ENCODE data around the gene ZCCHC2. TPM values are rescaled to one million over a fixed set of nuclear protein-coding genes. Genes with fewer than 3 reads are reported as not detected.

Gene ZCCHC2
- total RNA-seq, 4 donors from 2014 or later, result 17.6 to 36.6 (median 22.4) TPM

DNA sequence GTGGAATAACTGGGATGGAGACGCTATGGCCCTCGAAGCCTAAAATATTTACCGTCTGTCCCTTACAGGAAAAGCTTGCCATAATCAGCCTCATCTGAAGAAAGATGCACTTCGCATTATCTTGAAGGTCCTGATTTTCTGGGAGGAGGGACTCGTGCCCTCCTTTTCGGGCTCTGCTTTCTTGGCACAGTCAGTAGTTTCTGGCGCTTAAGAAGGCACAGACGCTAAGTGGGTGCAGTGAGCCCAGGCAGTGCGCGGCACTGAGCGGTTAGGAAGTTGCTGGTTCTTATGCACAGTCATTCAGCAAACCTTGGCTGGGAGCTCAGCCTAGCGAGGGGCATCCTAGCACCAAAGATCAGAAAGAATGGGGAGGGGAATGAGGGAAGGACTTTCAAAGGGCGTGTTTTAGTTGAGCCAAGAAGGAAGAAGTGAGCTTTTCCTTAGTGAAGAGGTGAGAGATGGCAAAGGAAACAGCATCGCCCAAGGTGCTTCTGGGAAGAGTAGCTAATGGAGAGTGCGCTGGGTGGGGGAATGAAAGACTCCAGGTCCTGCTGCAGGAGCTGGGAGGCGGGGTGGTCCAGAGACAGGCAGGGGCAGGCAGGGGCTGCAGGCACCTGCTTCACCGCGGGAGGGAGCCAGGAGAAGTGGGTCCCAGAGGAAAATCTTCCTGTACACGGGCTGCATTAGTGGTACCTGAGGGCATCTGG lies 64.1 kb downstream of the ZCCHC2 start:
- H3K27me3 ChIP-seq, result no peaks in the 10 kb centered on the region
- in situ Hi-C loops (cut with MboI; ENCODE audit: low pct_ligation_motif_present in 1 of 4, low pct_unique_long_range_greater_than_20kb in 1 of 4, low sequenced_read_pairs in 3 of 4), result loop anchor here in 2 of 4 donors (10.0 to 25.0 kb wide), 3 partner anchors 150 to 400 kb away; no protein-coding TSS in a partner anchor
- TF ChIP-seq EP300 (IDR thresholded peaks at IDR 0.05; ENCODE audit: low read depth) (no peak), POLR2AphosphoS5 (IDR thresholded peaks at IDR 0.05) (no peak), POLR2A (IDR thresholded peaks at IDR 0.05) (no peak)
- TF ChIP-seq, protein P1, sequence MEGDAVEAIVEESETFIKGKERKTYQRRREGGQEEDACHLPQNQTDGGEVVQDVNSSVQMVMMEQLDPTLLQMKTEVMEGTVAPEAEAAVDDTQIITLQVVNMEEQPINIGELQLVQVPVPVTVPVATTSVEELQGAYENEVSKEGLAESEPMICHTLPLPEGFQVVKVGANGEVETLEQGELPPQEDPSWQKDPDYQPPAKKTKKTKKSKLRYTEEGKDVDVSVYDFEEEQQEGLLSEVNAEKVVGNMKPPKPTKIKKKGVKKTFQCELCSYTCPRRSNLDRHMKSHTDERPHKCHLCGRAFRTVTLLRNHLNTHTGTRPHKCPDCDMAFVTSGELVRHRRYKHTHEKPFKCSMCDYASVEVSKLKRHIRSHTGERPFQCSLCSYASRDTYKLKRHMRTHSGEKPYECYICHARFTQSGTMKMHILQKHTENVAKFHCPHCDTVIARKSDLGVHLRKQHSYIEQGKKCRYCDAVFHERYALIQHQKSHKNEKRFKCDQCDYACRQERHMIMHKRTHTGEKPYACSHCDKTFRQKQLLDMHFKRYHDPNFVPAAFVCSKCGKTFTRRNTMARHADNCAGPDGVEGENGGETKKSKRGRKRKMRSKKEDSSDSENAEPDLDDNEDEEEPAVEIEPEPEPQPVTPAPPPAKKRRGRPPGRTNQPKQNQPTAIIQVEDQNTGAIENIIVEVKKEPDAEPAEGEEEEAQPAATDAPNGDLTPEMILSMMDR (IDR thresholded peaks at IDR 0.05), result no peak
- no peak overlapping the region for H3K4me3 ChIP-seq
- no peak for DNase-seq
- WGBS, 2 donors (ENCODE audit: low coverage in 1 of 2), result 93% methylated on average over 9 to 19 of the region's 19 CpGs
- no peak overlapping the region for H3K27ac ChIP-seq
- H3K36me3 ChIP-seq, result no peaks in the 10 kb centered on the region
- H3K9me3 ChIP-seq, result no peaks in the 10 kb centered on the region
- intact Hi-C loops (cut with DNase I; ENCODE audit: low total_unique reads), result loop anchor here (5.0 to 10.0 kb wide), 2 partner anchors 128 to 395 kb away; partner anchors contain the start of gene PHLPP1
- H3K4me1 ChIP-seq, result peaks cover 4 to 21% (median 4%) of the 10 kb centered on the region in 4 donors

DNA sequence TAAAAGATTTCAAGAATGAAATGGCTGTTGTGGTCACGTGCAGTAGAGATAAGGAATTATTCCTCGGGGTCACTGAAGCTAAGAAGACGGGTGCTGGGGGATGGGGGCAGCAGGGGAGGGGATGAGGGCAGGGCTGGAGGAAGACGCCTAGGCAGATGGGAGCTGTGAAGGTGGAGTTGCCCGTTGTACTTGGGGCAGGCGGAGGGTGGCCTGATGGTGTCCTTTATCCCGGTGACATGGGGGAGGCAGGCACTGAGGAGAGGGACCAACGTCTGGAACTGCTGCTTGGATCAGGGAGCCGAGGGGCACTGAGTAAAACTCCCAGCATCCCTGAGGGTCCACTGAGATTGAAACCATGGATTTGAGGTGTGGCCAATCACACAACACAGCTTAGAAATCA lies 64.9 kb downstream of the ZCCHC2 start:
- WGBS, 2 donors (ENCODE audit: low coverage in 1 of 2), result 78 to 94% methylated on average over 9 of the region's 9 CpGs

DNA sequence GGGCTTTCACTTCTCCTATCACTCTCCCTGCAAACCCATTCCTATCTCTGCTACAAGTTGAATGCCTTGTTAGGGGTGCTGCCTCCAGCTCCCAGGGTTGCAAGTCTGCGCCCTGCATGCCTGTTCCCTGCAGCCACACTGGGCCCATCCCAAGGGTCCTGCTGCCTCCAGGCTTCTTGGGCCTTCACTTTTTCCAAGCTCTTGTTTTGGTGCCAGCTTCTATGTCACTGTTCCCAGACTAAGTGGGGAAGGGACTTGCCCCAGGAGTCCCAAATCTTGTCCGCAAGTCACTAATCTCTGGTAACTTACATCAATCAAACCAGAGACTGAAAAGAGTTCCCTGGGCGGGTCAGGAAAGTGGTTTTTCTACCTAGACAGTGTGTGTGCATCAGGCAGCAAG lies 65.4 kb downstream of the ZCCHC2 start:
- WGBS, 2 donors (ENCODE audit: low coverage in 1 of 2), result 90 to 94% methylated on average over 2 to 3 of the region's 3 CpGs
- Histone ChIP-seq H3K27ac (no peak overlapping the region), H3K4me3 (no peak overlapping the region), H3K9me3 (no peaks in the 10 kb centered on the region), H3K4me1 (peaks cover 4 to 21% (median 4%) of the 10 kb centered on the region in 4 donors), H3K27me3 (no peaks in the 10 kb centered on the region), H3K36me3 (no peaks in the 10 kb centered on the region)
- TF ChIP-seq EP300 (IDR thresholded peaks at IDR 0.05; ENCODE audit: low read depth), result no peak
- no peak for TF ChIP-seq POLR2A (IDR thresholded peaks at IDR 0.05)
- TF ChIP-seq, protein P1 (IDR thresholded peaks at IDR 0.05), result no peak
- no peak for TF ChIP-seq POLR2AphosphoS5 (IDR thresholded peaks at IDR 0.05)
- in situ Hi-C loops (cut with MboI; ENCODE audit: low pct_ligation_motif_present in 1 of 4, low pct_unique_long_range_greater_than_20kb in 1 of 4, low sequenced_read_pairs in 3 of 4) (loop anchor here in 2 of 4 donors (10.0 to 25.0 kb wide), 3 partner anchors 151 to 399 kb away; no protein-coding TSS in a partner anchor), intact Hi-C loops (cut with DNase I; ENCODE audit: low total_unique reads) (loop anchor here (5.0 to 10.0 kb wide), 2 partner anchors 127 to 394 kb away; partner anchors contain the start of gene PHLPP1)
- no peak for DNase-seq

More for the DNA sequence above, 64.9 kb downstream of the ZCCHC2 start:
- TF ChIP-seq, protein P1 (IDR thresholded peaks at IDR 0.05), result no peak
- no peaks in the 10 kb centered on the region for H3K27me3 ChIP-seq
- no peak for DNase-seq
- no peaks in the 10 kb centered on the region for H3K9me3 ChIP-seq
- H3K36me3 ChIP-seq, result no peaks in the 10 kb centered on the region
- intact Hi-C loops (cut with DNase I; ENCODE audit: low total_unique reads), result loop anchor here (5.0 to 10.0 kb wide), 2 partner anchors 127 to 395 kb away; partner anchors contain the start of gene PHLPP1
- H3K4me3 ChIP-seq, result no peak overlapping the region
- H3K27ac ChIP-seq, result no peak overlapping the region
- peaks cover 4 to 21% (median 4%) of the 10 kb centered on the region in 4 donors for H3K4me1 ChIP-seq
- in situ Hi-C loops (cut with MboI; ENCODE audit: low pct_ligation_motif_present in 1 of 4, low pct_unique_long_range_greater_than_20kb in 1 of 4, low sequenced_read_pairs in 3 of 4), result loop anchor here in 2 of 4 donors (10.0 to 25.0 kb wide), 3 partner anchors 150 to 400 kb away; no protein-coding TSS in a partner anchor

DNA sequence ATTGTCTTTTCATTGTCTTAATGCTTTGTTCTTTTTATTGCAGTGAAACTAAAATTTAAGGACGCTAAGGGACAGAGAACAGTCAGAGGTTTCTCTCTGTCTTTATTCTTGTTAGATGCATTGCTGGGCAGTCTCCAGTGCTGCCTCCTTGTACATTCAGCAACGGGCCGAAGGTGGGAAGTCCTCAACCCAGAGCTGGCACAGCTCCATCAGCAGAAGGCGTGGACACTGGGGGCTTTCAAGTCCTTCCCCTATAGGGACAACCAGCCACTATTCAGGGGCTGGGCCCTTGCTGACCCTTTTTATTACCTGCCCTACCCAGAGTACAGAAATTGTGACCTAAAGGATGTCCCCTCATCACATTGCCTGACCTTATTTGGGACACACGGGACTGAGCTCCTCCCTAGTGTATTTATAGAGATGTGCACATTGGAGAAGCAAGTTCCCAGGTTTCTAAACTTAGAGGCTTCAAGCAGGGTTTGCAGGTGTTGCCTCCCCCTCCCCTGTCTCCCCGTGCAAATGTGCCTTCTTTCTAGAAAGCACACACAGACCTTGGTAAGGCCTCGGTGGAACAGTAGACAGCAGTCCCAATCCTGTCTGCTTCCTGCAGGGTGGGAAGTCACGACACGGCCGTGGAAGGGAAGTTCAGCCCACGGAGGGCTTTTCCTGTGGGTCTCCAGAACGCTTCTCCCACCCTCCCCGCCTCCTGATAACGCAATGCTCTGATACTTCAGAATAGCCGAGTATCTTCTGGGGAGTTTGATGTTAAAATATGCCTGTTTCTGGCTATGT lies 68.2 kb downstream of the ZCCHC2 start:
- no peak overlapping the region for H3K4me3 ChIP-seq
- H3K27ac ChIP-seq, result no peak overlapping the region
- intact Hi-C loops (cut with DNase I; ENCODE audit: low total_unique reads) (no loop called here), in situ Hi-C loops (cut with MboI; ENCODE audit: low pct_ligation_motif_present in 1 of 4, low pct_unique_long_range_greater_than_20kb in 1 of 4, low sequenced_read_pairs in 3 of 4) (loop anchor here in 1 of 4 donors (25.0 kb wide), 2 partner anchors 154 to 396 kb away; no protein-coding TSS in a partner anchor)
- H3K4me1 ChIP-seq, result peaks cover under 1 to 8% (median 2%) of the 10 kb centered on the region in 4 donors
- H3K27me3 ChIP-seq, result peaks cover 8% of the 10 kb centered on the region
- DNase-seq, result no peak
- WGBS, 2 donors (ENCODE audit: low coverage in 1 of 2), result 62% methylated on average over 3 to 15 of the region's 15 CpGs
- TF ChIP-seq, protein P1 (IDR thresholded peaks at IDR 0.05), result no peak
- TF ChIP-seq POLR2A (IDR thresholded peaks at IDR 0.05), result no peak
- TF ChIP-seq EP300 (IDR thresholded peaks at IDR 0.05; ENCODE audit: low read depth), result no peak
- no peak for TF ChIP-seq POLR2AphosphoS5 (IDR thresholded peaks at IDR 0.05)
- H3K36me3 ChIP-seq, result no peaks in the 10 kb centered on the region
- no peaks in the 10 kb centered on the region for H3K9me3 ChIP-seq

Measured in transverse colon (tissue), 4 donors.